Panc1 (cell line): ENCODE data around the gene GSTM1. TPM values are rescaled to one million over a fixed set of nuclear protein-coding genes. Genes with fewer than 3 reads are reported as not detected.

ENCODE experiments used
- ATAC-seq: fragments of 200-7000 bp; cut with Tn5 transposase; 2 replicates; pipeline ENCODE4 v1.9.1; 2020; ENCODE audit warnings: mild to moderate bottlenecking, moderate library complexity
- BruUV-seq: library from RNA; stranded (reverse); fragments of 400-500 nt; replicated peaks from 2 replicates; lab custom pipeline; 2021; lab: Mats Ljungman, UMichigan
- CTCF ChIA-PET: fragments of 300-600 bp; sonication (Branson Sonifier 250); formaldehyde crosslinking; loops from one replicate; lab custom pipeline; 2022; ENCODE audit warnings: antibody characterized with exemption; lab: Charles Lee
- POLR2A ChIA-PET: fragments of 300-600 bp; sonication (Branson Sonifier 250); formaldehyde crosslinking; loops from one replicate; lab custom pipeline; 2022; ENCODE audit warnings: antibody characterized with exemption; lab: Charles Lee
- DNase-seq: peaks from one replicate; pipeline ENCODE4 v3.0.0-alpha.2; 2010; ENCODE audit warnings: low read depth, low spot score
- H3K27ac ChIP-seq: 2 replicates; pipeline ENCODE4 v1.5.1; 2011; ENCODE audit warnings: mild to moderate bottlenecking, low read length, inconsistent platforms
- H3K27me3 ChIP-seq: fragments of 200-500 bp; sonication (Bioruptor generic); 2 replicates; pipeline ENCODE4 v1.6.0; 2014; ENCODE audit warnings: low read length, inconsistent platforms; ENCODE audit not compliant: control insufficient read depth, insufficient read depth
- H3K36me3 ChIP-seq: fragments of 200-500 bp; sonication (Bioruptor generic); 2 replicates; pipeline ENCODE4 v1.5.1; 2014; ENCODE audit warnings: inconsistent platforms, mild to moderate bottlenecking, low read length, moderate library complexity; ENCODE audit not compliant: control insufficient read depth, insufficient read depth
- H3K4me1 ChIP-seq: 2 replicates; pipeline ENCODE4 v1.5.1; 2011; ENCODE audit warnings: inconsistent platforms, mild to moderate bottlenecking, low read length, moderate library complexity; ENCODE audit not compliant: control insufficient read depth, insufficient read depth
- H3K4me3 ChIP-seq, 2 experiments: 2 replicates each; pipeline ENCODE4 v1.5.1; 2011 to 2012; ENCODE audit warnings: low read depth in 2 of 2, low read length in 2 of 2, mild to moderate bottlenecking in 2 of 2, inconsistent platforms in 1 of 2, moderate library complexity in 1 of 2
- H3K9me3 ChIP-seq: fragments of 200-500 bp; sonication (Bioruptor generic); 2 replicates; pipeline ENCODE4 v1.5.1; 2014; ENCODE audit warnings: low read depth, mild to moderate bottlenecking, inconsistent platforms, low read length, moderate library complexity; ENCODE audit not compliant: control insufficient read depth, insufficient read depth
- POLR2AphosphoS5 ChIP-seq: IDR thresholded peaks from 2 replicates; pipeline ENCODE4 v1.6.1; 2012; ENCODE audit warnings: mild to moderate bottlenecking, low read depth, low read length, moderate library complexity
- REST ChIP-seq, 2 experiments: IDR thresholded peaks; 2 replicates each; pipeline ENCODE4 v1.6.1; 2011 to 2012; ENCODE audit warnings: low read depth in 2 of 2, control low read depth in 1 of 2, low read length in 1 of 2, mild to moderate bottlenecking in 1 of 2, moderate library complexity in 1 of 2; ENCODE audit not compliant: insufficient read depth in 1 of 2
- SIN3A ChIP-seq: IDR thresholded peaks from 2 replicates; pipeline ENCODE4 v1.6.1; 2012; ENCODE audit warnings: low read depth, mild to moderate bottlenecking, low read length, moderate library complexity, borderline replicate concordance; ENCODE audit not compliant: insufficient read depth
- TCF7L2 ChIP-seq: IDR thresholded peaks from 2 replicates; pipeline ENCODE4 v1.6.1; 2011; ENCODE audit warnings: mild to moderate bottlenecking, low read depth, low read length, inconsistent platforms
- in situ Hi-C: cut with HindIII; loops from 2 replicates; pipeline ENCODE4 v1.10.0; 2016; ENCODE audit warnings: low sequenced_read_pairs, low pct_unique_long_range_greater_than_20kb
- intact Hi-C: fragments of 100-400 bp; cut with micrococcal nuclease; formaldehyde crosslinking; loops from one replicate; pipeline ENCODE4 v1.10.0; 2022; ENCODE audit not compliant: unreplicated experiment
- total RNA-seq: library from RNA; stranded (reverse); gene quantifications from one replicate; pipeline ENCODE4 v1.2.1, GENCODE V29; 2021; ENCODE audit not compliant: unreplicated experiment
- TF ChIP-seq, protein P1 (sequence below): fragments of 450-650 bp; IDR thresholded peaks from 2 replicates; pipeline ENCODE4 v1.5.1; 2017; ENCODE audit warnings: mild to moderate bottlenecking

Gene GSTM1
- total RNA-seq, 1 experiment from 2014 or later = not detected

DNA sequence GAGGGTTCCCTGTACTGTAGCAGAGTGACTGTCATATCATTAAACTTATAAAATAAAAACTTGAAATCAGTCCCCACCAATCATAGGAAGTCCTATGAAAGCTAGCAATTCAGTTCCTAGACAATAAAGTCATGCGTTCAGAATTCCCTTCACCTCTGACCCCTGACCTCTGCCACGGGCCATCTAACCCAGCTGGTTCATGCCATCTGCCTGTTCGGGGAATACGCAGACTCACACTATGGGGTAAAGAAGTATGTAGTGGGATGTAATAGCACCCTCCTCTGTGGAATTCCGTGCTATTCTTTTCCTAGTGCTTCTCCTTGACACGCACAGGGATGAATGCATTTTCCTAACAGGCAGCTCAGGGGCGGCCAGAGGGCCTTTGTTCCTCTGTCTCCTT is 29.6 kb upstream of the GSTM1 start:
- intact Hi-C loops = no loop called here
- ChIA-PET CTCF (no interaction called here), POLR2A (no interaction called here)
- in situ Hi-C loops = no loop called here
- Histone ChIP-seq H3K4me3 (no peak overlapping the region), H3K27me3 (no peaks in the 10 kb centered on the region), H3K27ac (no peak overlapping the region), H3K9me3 (no peaks in the 10 kb centered on the region), H3K36me3 (no peaks in the 10 kb centered on the region; the same call in 1 of the 2 replicates), H3K4me1 (no peaks in the 10 kb centered on the region; the same call in 1 of the 2 replicates)
- no peak for TF ChIP-seq TCF7L2
- TF ChIP-seq POLR2AphosphoS5 = no peak
- no peak for TF ChIP-seq REST (IDR thresholded peaks at IDR 0.05; ENCODE audit: insufficient read depth in 1 of 2, low read depth in 2 of 2, low read length in 1 of 2)
- no peak for TF ChIP-seq SIN3A
- TF ChIP-seq, protein P1, sequence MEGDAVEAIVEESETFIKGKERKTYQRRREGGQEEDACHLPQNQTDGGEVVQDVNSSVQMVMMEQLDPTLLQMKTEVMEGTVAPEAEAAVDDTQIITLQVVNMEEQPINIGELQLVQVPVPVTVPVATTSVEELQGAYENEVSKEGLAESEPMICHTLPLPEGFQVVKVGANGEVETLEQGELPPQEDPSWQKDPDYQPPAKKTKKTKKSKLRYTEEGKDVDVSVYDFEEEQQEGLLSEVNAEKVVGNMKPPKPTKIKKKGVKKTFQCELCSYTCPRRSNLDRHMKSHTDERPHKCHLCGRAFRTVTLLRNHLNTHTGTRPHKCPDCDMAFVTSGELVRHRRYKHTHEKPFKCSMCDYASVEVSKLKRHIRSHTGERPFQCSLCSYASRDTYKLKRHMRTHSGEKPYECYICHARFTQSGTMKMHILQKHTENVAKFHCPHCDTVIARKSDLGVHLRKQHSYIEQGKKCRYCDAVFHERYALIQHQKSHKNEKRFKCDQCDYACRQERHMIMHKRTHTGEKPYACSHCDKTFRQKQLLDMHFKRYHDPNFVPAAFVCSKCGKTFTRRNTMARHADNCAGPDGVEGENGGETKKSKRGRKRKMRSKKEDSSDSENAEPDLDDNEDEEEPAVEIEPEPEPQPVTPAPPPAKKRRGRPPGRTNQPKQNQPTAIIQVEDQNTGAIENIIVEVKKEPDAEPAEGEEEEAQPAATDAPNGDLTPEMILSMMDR = no peak
- no peak for ATAC-seq
- BruUV-seq = no TSS peak
- DNase-seq = no peak

DNA sequence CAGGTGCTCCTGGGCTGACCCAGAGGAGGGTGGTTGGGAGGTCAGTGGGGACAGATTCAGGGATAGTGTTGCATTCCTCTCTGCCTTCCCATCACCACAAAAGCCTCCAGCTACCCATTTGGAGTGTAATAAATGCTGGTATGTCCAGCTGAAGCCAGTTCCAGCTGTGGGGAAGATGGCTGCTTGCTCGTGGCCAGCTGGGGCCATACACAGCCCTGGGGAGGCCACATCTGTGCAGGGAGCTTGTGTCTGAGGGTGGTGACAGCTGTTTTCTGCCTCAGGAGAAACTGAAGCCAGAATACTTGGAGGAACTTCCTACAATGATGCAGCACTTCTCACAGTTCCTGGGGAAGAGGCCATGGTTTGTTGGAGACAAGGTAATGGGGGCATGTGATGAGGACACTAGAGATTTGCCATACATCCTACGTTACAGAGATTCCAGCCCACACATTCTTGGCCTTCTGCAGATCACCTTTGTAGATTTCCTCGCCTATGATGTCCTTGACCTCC is 29.0 kb upstream of the GSTM1 start:
- ChIA-PET CTCF (no interaction called here), POLR2A (no interaction called here)
- Histone ChIP-seq H3K27me3 (no peaks in the 10 kb centered on the region), H3K4me1 (no peaks in the 10 kb centered on the region; the same call in 1 of the 2 replicates), H3K4me3 (no peak overlapping the region), H3K27ac (no peak overlapping the region), H3K36me3 (no peaks in the 10 kb centered on the region; the same call in 1 of the 2 replicates), H3K9me3 (no peaks in the 10 kb centered on the region)
- ATAC-seq = no peak
- no peak for DNase-seq
- intact Hi-C loops (no loop called here), in situ Hi-C loops (no loop called here)
- BruUV-seq = no TSS peak
- TF ChIP-seq, protein P1 = no peak
- TF ChIP-seq REST (IDR thresholded peaks at IDR 0.05; ENCODE audit: insufficient read depth in 1 of 2, low read depth in 2 of 2, low read length in 1 of 2) (no peak), SIN3A (no peak), POLR2AphosphoS5 (no peak), TCF7L2 (no peak)
